GM10248 (cell line): ENCODE measurements around the gene AMN.

Source experiments
- CTCF ChIA-PET: fragments of 300-600 bp; sonication (Branson Sonifier 250); formaldehyde crosslinking; extraction: SDS; loops from one replicate; lab custom pipeline; 2021; ENCODE audit warnings: antibody characterized with exemption; lab: Yijun Ruan, JAX
- POLR2A ChIA-PET: fragments of 350-650 bp; sonication (Branson Sonifier 250); formaldehyde crosslinking; extraction: SDS; loops from one replicate; lab custom pipeline; 2020; ENCODE audit warnings: antibody characterized with exemption; lab: Yijun Ruan, JAX
- DNase-seq: peaks from one replicate; pipeline ENCODE4 v3.0.0; 2012; ENCODE audit errors: extremely low spot score
- CTCF ChIP-seq: IDR thresholded peaks from 2 replicates; pipeline ENCODE4 v1.5.1; 2012; ENCODE audit warnings: mild to moderate bottlenecking, low read depth; ENCODE audit errors: extremely low read depth, missing control alignments, control extremely low read depth

AMN gene

DNA sequence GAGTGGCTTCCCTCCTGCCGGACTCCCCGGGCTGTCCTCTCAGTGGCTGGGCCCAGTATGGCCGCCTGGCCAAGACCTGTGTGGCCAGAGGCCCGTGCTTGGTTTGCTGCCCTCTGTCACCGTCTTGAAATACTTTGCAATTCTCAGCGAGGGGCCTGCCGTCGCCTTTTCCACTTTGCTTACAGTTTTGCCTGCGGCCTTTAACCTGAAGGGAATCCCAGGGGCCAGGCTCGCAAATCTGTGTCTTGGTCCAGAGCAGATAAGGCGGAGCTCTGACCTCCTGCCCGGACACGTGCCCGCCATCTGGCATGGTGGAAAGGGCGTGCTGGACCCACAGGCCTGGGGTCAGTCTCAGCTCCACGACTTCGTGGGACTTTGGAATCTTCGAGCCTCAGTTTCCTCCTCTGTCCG lies 10.9 kb upstream of the AMN start:
- TF ChIP-seq CTCF: no peak
- POLR2A ChIA-PET: no interaction called here
- DNase-seq: no peak
- CTCF ChIA-PET: no interaction called here

GRCh38 chr14:102911991-102912761 lies 10.3 kb upstream of the AMN start:
- ChIA-PET CTCF (no interaction called here), POLR2A (no interaction called here)
- no peak for TF ChIP-seq CTCF
- no peak for DNase-seq

DNA sequence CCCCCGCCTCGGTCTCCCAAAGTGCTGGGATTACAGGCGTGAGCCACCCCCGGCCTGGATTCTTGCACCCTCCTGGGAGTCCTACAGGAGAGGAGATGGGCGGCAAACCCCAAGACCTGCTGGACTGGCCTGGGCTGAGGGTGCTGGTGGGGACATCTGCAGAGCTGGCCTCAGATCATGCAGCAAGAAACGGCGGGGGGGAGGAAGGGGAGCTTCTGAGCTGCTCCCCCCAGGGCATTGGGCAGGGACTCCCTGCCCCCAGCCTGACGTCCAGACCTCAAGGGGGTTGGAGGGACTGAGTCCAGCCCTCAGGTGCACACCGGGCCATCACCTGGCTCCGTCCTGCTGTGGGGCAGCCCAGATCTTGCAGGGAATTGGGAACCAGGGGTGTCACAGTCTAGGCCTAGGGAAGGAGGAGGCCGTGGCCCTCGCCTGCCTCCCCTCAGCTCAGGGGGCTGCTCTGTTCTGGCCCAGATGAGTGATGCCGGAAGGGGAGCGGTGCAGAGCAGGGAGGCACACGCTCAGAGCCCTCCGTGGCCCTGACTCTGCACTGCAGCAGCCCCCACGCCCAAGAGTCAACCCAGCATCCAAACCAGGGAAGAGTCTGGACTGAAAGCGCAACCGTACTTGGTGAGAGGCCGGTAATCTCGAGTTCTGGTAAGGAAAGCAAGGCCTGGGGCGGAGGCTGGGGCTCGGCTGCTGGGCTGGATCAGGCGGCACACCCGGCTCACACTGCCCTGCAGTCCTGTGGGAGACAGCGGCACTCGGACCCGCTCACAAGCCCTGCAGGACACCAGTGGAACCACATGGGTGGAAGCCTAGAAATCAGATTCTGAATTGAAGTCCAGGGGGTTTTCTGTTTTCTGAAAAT lies 8.9 kb upstream of the AMN start:
- ChIA-PET CTCF (interaction anchor here (1.0 to 2.4 kb wide), 3 partner anchors 13 to 219 kb away, joined by 4 to 15 read pairs (median 5); no protein-coding TSS in a partner anchor), POLR2A (no interaction called here)
- TF ChIP-seq CTCF: no peak
- DNase-seq: no peak

- ChIA-PET CTCF (interaction anchor here (2.4 kb wide), 1 partner anchor 220 kb away, joined by 15 read pairs; no protein-coding TSS in a partner anchor), POLR2A (no interaction called here)
- DNase-seq: no peak
- TF ChIP-seq CTCF: no peak
Observed at GRCh38 chr14:102914474-102915291, 7.8 kb upstream of the AMN start.

GRCh38 chr14:102915292-102916110 lies 7.0 kb upstream of the AMN start:
- CTCF ChIA-PET: interaction anchor here (2.4 kb wide), 1 partner anchor 221 kb away, joined by 15 read pairs; no protein-coding TSS in a partner anchor
- no peak for DNase-seq
- no peak for TF ChIP-seq CTCF
- POLR2A ChIA-PET: interaction anchor here (0.5 to 0.6 kb wide), 2 partner anchors 24 to 39 kb away, joined by 3 to 6 read pairs; no protein-coding TSS in a partner anchor
